Prostate gland (tissue), 2 donors: ENCODE results near the gene ALPK3. TPM values are rescaled to one million over a fixed set of nuclear protein-coding genes. Genes with fewer than 3 reads are reported as not detected.

Source experiments
- DNase-seq: peaks from one replicate; pipeline ENCODE4 v3.0.0-alpha.2; 2019; ENCODE audit warnings: low spot score
- H3K27ac ChIP-seq, 2 donors: fragments of 200-600 bp; sonication (generic); 2 replicates each; pipeline ENCODE4 v1.5.1; 2017 to 2019
- H3K27me3 ChIP-seq: fragments of 200-600 bp; sonication (generic); replicated peaks from 2 replicates; pipeline ENCODE4 v1.5.1; 2019; ENCODE audit not compliant: insufficient read depth
- H3K36me3 ChIP-seq, 2 donors: fragments of 200-600 bp; sonication (generic); 1 replicate in 1 of 2; 2 replicates in 1 of 2; pipeline versions ENCODE4 v1.5.1 to v1.8.1; 2017 to 2019
- H3K4me1 ChIP-seq: fragments of 200-600 bp; sonication (generic); replicated peaks from 2 replicates; pipeline ENCODE4 v1.5.1; 2019
- H3K4me3 ChIP-seq, 2 donors: fragments of 200-600 bp; sonication (generic); 2 replicates each; pipeline ENCODE4 v1.5.1; 2017 to 2019
- H3K9me3 ChIP-seq: fragments of 200-600 bp; sonication (generic); 2 replicates; pipeline ENCODE4 v1.5.1; 2017
- CTCF ChIP-seq, 4 experiments: fragments of 200-600 bp in 2 of 4; fragments of 450-650 bp in 2 of 4; sonication (generic) in 2 of 4; IDR thresholded peaks; 1 replicate in 3 of 4; 2 replicates in 1 of 4; pipeline ENCODE4 v1.5.1; 2016 to 2019; ENCODE audit warnings: antibody characterized with exemption in 4 of 4, mild to moderate bottlenecking in 2 of 4, moderate library complexity in 2 of 4
- POLR2A ChIP-seq: fragments of 450-650 bp; IDR thresholded peaks from one replicate; pipeline ENCODE4 v1.6.1; 2016; ENCODE audit warnings: antibody characterized with exemption, mild to moderate bottlenecking
- POLR2AphosphoS5 ChIP-seq: sonication (generic); formaldehyde crosslinking; IDR thresholded peaks from one replicate; pipeline ENCODE4 v1.6.1; 2017; ENCODE audit warnings: antibody characterized with exemption
- WGBS: methylation state at CpG from one replicate; pipeline ENCODE4 v1.1.5; 2018; 5-methylcytosine and 5-hydroxymethylcytosine counted together
- intact Hi-C: fragments of 100-400 bp; cut with DNase I; formaldehyde crosslinking; loops from one replicate; pipeline ENCODE4 v1.14.2; 2022
- total RNA-seq, 2 donors: library from RNA; depleted of rRNA; stranded (reverse); fragments of >200 nt; gene quantifications; one replicate each; pipeline ENCODE4 v1.1.0, GENCODE V29; 2016

The ALPK3 gene
- total RNA-seq, 2 donors from 2014 or later: 0.68 to 7.2 TPM

DNA sequence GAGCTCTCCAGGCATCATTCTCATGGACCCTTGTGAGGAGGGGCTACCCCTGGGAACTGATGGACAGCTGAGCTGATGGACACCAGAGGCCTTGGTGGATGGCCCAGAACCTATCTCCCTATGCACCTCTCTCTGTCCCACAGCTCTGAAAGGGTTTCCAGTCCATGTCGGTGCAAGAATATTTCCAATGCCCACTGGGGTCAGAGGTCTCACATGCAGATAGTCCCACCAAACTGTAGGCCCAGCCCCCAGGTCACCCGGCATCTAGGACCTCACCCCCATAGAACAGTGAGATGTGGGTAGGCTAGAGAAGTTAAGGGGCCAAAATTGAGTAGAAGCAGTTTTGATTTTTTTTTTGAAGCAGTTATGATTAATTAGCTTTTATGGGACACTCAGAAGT is 2.6 kb downstream of the ALPK3 start:
- DNase-seq: no peak
- no peaks in the 10 kb centered on the region for H3K36me3 ChIP-seq
- H3K4me1 ChIP-seq: peaks cover 8% of the 10 kb centered on the region
- TF ChIP-seq POLR2AphosphoS5: no peak
- TF ChIP-seq POLR2A: no peak
- no peak for TF ChIP-seq CTCF (IDR thresholded peaks at IDR 0.05)
- intact Hi-C loops: loop anchor here (5.0 kb wide), 1 partner anchor 72 kb away; the partner anchor contains the start of gene ZNF592
- H3K9me3 ChIP-seq: no peaks in the 10 kb centered on the region
- no peaks in the 10 kb centered on the region for H3K27me3 ChIP-seq
- H3K4me3 ChIP-seq: no peak overlapping the region
- 100% methylated on average over 2 of the region's 2 CpGs for WGBS
- H3K27ac ChIP-seq: peak overlapping the region in 1 of 2 donors; percentile 46

DNA sequence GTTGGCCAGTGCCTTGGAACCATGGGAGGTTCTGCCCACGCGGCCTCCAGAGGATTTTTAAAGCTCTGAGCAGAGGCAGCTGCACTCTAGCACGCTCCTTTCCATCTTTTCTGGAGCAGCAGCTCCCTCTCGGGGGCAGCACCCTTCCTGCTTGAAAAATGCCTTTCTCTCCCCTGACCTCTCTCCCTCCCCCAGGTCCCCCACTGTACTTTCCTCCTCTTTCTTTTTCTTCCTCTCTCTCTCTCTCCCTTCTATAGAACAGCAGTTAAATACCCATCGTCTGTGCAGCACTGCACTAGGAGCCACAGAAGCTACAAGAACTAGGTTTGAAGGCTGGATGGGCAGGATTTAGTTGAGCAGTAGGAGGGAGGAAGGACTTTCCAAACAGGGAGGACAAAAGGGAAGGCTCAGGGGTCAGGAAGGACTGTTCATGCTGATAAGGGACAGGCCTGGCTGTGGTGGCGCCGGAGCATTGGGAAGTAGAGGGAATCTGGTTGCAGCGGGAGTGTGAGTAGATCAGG is 4.4 kb downstream of the ALPK3 start:
- intact Hi-C loops: loop anchor here (5.0 kb wide), 1 partner anchor 74 kb away; the partner anchor contains the start of gene ZNF592
- TF ChIP-seq POLR2AphosphoS5 (no peak), POLR2A (no peak), CTCF (IDR thresholded peaks at IDR 0.05) (no peak)

GRCh38 chr15:84822653-84823281 is 5.6 kb downstream of the ALPK3 start:
- no peak overlapping the region for H3K27ac ChIP-seq
- no peaks in the 10 kb centered on the region for H3K9me3 ChIP-seq
- no peak for TF ChIP-seq CTCF (IDR thresholded peaks at IDR 0.05)
- TF ChIP-seq POLR2A: no peak
- no peak for TF ChIP-seq POLR2AphosphoS5
- H3K4me3 ChIP-seq: no peak overlapping the region
- WGBS: 65% methylated on average over 4 of the region's 4 CpGs
- peaks cover 8% of the 10 kb centered on the region for H3K4me1 ChIP-seq
- H3K36me3 ChIP-seq: no peaks in the 10 kb centered on the region
- intact Hi-C loops: loop anchor here (5.0 kb wide), 1 partner anchor 75 kb away; the partner anchor contains the start of gene ZNF592
- H3K27me3 ChIP-seq: no peaks in the 10 kb centered on the region
- DNase-seq: no peak

More for the DNA sequence above, 4.4 kb downstream of the ALPK3 start:
- H3K9me3 ChIP-seq: no peaks in the 10 kb centered on the region
- peaks cover 8% of the 10 kb centered on the region for H3K4me1 ChIP-seq
- H3K27ac ChIP-seq: no peak overlapping the region
- H3K4me3 ChIP-seq: no peak overlapping the region
- DNase-seq: no peak
- H3K36me3 ChIP-seq: no peaks in the 10 kb centered on the region
- H3K27me3 ChIP-seq: no peaks in the 10 kb centered on the region
- 76% methylated on average over 8 of the region's 8 CpGs for WGBS

DNA sequence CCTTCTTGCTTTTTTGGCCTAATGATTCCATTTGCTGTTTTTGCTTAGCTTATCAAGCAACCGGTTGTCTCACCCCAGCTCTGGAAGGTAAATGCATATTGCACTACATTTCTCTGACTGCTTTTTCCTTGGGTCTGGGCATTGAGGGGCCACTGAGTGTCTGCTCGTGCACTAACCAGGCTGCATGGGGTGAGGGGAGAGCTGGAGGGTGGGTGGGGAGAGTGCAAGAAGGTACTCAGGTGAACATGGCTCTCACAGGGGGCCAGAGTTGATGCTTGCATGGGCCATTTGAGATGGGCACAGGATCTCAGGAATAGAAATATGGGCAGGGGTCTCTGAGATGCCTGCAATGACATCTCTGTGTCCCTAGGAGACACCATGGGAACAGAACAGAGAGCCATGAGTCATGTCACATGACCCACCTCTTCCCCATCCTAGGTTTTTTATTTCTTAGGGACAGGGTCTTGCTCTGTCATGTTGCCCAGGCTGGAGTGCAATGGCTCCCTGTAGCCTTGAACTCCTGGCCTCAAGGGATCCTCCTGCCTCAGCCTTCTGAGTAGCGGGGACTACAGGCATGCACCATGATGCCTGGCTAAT is 6.2 kb downstream of the ALPK3 start:
- no peaks in the 10 kb centered on the region for H3K9me3 ChIP-seq
- no peak overlapping the region for H3K27ac ChIP-seq
- no peak for DNase-seq
- intact Hi-C loops: loop anchor here (5.0 kb wide), 1 partner anchor 76 kb away; the partner anchor contains the start of gene ZNF592
- no peak overlapping the region for H3K4me3 ChIP-seq
- 82% methylated on average over 3 of the region's 3 CpGs for WGBS
- peaks cover 8% of the 10 kb centered on the region for H3K4me1 ChIP-seq
- no peak for TF ChIP-seq POLR2AphosphoS5
- no peak for TF ChIP-seq CTCF (IDR thresholded peaks at IDR 0.05)
- no peak for TF ChIP-seq POLR2A
- H3K27me3 ChIP-seq: no peaks in the 10 kb centered on the region
- no peaks in the 10 kb centered on the region for H3K36me3 ChIP-seq
